ENCODE measurements around the gene RBBP8NL. TPM values are rescaled to one million over a fixed set of nuclear protein-coding genes. Genes with fewer than 3 reads are reported as not detected.

RBBP8NL gene
- total RNA-seq, 1 donor from 2014 or later = 17.5 TPM

DNA sequence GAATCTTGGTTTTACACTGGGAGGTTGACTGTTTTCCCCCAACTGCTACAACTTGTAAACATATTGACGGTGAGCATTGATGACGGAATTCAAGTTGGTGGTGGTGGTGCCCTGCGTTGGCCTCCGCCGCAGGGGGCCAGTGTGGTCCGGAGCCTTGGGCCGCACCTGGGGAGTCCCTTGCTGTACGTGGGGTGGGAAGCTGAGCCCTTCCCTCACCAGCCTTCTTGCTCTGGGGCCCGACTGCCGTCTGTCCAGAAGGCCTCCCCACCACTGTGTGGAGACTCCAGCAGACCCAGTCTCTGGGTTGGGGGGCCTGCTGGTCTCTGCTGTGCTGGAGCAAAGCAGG is 37.1 kb upstream of the RBBP8NL start:
- no peak overlapping the region for H3K27ac Mint-ChIP-seq
- peaks cover 3% of the 10 kb centered on the region for H3K27me3 Mint-ChIP-seq
- TF ChIP-seq, protein P1, sequence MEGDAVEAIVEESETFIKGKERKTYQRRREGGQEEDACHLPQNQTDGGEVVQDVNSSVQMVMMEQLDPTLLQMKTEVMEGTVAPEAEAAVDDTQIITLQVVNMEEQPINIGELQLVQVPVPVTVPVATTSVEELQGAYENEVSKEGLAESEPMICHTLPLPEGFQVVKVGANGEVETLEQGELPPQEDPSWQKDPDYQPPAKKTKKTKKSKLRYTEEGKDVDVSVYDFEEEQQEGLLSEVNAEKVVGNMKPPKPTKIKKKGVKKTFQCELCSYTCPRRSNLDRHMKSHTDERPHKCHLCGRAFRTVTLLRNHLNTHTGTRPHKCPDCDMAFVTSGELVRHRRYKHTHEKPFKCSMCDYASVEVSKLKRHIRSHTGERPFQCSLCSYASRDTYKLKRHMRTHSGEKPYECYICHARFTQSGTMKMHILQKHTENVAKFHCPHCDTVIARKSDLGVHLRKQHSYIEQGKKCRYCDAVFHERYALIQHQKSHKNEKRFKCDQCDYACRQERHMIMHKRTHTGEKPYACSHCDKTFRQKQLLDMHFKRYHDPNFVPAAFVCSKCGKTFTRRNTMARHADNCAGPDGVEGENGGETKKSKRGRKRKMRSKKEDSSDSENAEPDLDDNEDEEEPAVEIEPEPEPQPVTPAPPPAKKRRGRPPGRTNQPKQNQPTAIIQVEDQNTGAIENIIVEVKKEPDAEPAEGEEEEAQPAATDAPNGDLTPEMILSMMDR (IDR thresholded peaks at IDR 0.05; ENCODE audit: unreplicated experiment) = no peak
- H3K4me1 Mint-ChIP-seq (ENCODE audit: low read depth) = no peaks in the 10 kb centered on the region
- H3K4me3 Mint-ChIP-seq (ENCODE audit: low read depth) = no peak overlapping the region
- no peaks in the 10 kb centered on the region for H3K9me3 Mint-ChIP-seq (ENCODE audit: low read depth)
- no peak for DNase-seq (ENCODE audit: low spot score, unreplicated experiment)
- no peaks in the 10 kb centered on the region for H3K36me3 Mint-ChIP-seq (ENCODE audit: insufficient read depth)

DNA sequence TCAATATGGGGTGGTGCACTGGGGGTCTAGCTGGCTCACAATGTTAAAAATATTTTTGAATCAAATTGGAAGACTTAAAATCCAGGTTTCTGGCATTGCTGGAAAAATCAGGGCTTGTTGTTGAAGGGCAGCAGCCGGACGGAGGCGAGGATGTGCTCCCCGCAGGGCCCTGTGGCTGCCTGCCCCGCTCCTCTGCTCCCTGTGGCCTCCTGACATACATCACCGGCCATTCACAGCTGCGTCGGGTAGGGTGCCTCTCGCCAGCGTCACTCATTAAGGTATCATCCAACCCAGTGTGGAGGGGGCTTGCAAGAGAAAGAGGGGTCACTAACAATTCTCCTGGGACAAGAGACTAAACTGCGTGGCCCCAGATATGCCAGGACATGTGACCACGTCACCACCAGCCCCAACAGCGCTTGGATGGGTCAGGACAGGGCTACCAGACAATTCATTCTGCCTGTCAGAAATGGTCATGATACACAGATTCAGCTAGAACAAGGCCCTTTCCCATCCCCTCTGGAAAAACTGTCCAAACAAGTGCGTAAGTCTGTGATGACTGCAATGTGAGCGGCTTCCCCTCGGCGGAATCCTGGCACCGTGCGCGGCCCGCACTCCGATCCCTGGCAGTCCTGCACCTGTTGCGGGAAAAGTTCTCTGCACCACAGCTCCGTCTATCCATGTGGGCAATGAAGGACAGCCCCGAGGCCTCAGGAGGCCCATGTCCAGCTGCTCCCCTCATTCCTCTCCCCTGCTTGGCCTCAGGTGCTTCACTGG is 36.5 kb upstream of the RBBP8NL start:
- Mint-ChIP-seq H3K27ac (no peak overlapping the region), H3K9me3 (ENCODE audit: low read depth) (no peaks in the 10 kb centered on the region), H3K4me1 (ENCODE audit: low read depth) (no peaks in the 10 kb centered on the region), H3K27me3 (no peaks in the 10 kb centered on the region), H3K4me3 (ENCODE audit: low read depth) (no peak overlapping the region), H3K36me3 (ENCODE audit: insufficient read depth) (no peaks in the 10 kb centered on the region)
- DNase-seq (ENCODE audit: low spot score, unreplicated experiment) = no peak
- TF ChIP-seq, protein P1 (IDR thresholded peaks at IDR 0.05; ENCODE audit: unreplicated experiment) = no peak

DNA sequence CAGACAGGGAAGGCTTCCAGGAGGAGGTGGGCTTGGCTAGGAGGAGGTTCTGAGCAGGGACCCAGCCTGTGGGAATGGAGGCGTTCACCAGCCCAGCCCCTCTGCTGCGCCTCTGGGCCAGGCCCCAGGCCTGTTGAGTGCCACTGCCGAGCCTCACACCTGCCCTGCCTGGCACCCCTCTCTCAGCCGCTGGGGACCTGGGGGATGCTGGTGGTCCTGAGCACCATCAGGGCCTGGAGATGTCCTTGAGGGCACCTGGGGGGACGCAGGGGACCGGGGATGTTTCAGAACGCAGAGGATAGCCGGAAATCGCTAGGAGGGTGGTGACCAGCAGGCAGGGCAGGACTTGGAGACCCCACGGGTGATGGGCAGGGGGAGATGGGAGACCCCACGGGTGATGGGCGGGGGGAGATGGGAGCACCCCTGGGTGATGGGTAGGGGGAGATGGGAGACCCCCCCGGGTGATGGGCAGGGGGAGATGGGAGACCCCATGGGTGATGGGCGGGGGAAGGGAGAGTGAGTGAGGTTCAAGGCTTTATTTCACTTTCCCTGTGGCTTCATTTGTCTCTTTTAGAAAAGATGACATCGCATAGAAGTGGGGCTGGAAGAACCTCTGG is 35.7 kb upstream of the RBBP8NL start:
- TF ChIP-seq, protein P1 (IDR thresholded peaks at IDR 0.05; ENCODE audit: unreplicated experiment) = no peak
- H3K4me1 Mint-ChIP-seq (ENCODE audit: low read depth) = peaks cover 4% of the 10 kb centered on the region
- DNase-seq (ENCODE audit: low spot score, unreplicated experiment) = no peak
- H3K27ac Mint-ChIP-seq = no peak overlapping the region
- H3K4me3 Mint-ChIP-seq (ENCODE audit: low read depth) = no peak overlapping the region
- no peaks in the 10 kb centered on the region for H3K27me3 Mint-ChIP-seq
- H3K36me3 Mint-ChIP-seq (ENCODE audit: insufficient read depth) = no peaks in the 10 kb centered on the region
- no peaks in the 10 kb centered on the region for H3K9me3 Mint-ChIP-seq (ENCODE audit: low read depth)

DNA sequence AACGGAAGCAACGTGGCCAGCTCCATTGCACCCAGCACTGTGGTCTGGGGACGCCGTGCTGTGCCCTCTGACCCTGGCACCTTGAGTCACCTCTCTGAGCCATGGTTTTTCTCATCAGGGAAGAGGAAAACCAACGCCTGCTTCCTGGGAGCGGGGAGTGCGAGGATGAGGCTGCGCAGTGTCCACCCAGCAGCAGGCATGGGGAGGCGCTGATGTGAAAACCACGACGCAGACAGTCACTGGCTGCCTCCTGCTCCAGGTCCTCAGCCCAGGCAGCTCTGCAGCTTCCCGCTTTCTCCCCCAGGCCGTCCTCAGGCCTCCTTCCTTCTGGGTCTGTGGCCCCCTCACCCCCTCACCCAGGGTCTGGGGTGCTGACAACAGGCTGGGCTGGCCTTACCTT is 34.5 kb upstream of the RBBP8NL start:
- DNase-seq (ENCODE audit: low spot score, unreplicated experiment) = no peak
- H3K4me1 Mint-ChIP-seq (ENCODE audit: low read depth) = peaks cover 7% of the 10 kb centered on the region
- no peak overlapping the region for H3K27ac Mint-ChIP-seq
- H3K9me3 Mint-ChIP-seq (ENCODE audit: low read depth) = no peaks in the 10 kb centered on the region
- TF ChIP-seq, protein P1 (IDR thresholded peaks at IDR 0.05; ENCODE audit: unreplicated experiment) = no peak
- no peak overlapping the region for H3K4me3 Mint-ChIP-seq (ENCODE audit: low read depth)
- peaks cover 3% of the 10 kb centered on the region for H3K27me3 Mint-ChIP-seq
- H3K36me3 Mint-ChIP-seq (ENCODE audit: insufficient read depth) = no peaks in the 10 kb centered on the region

DNA sequence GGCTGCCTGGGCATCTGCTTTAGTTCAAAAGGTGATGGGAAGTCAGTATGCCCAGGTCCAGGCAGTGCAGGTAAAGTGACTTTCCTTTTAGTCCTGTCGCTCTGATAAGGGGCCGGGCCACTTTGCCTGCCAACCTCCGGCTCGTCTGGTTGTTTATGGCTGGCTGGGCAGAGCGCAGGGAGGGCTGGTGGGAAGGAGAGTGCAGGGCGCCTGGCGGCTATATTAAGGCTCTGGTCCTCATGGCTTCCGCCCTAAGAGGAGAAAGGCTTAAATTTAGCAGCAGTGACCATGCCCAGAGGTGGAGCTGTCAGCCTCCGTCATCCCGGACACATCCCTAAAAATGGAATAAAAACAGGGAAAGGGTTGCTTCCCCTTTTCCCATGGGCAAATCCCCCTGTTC is 33.8 kb upstream of the RBBP8NL start:
- Mint-ChIP-seq H3K4me3 (ENCODE audit: low read depth) (no peak overlapping the region), H3K36me3 (ENCODE audit: insufficient read depth) (no peaks in the 10 kb centered on the region), H3K9me3 (ENCODE audit: low read depth) (no peaks in the 10 kb centered on the region), H3K27ac (no peak overlapping the region), H3K27me3 (peaks cover 6% of the 10 kb centered on the region), H3K4me1 (ENCODE audit: low read depth) (peaks cover 10% of the 10 kb centered on the region)
- TF ChIP-seq, protein P1 (IDR thresholded peaks at IDR 0.05; ENCODE audit: unreplicated experiment) = no peak
- no peak for DNase-seq (ENCODE audit: low spot score, unreplicated experiment)

Data from progenitor cell of endocrine pancreas (in vitro differentiated cells).